ENCODE data around the gene WNT7B. TPM values are rescaled to one million over a fixed set of nuclear protein-coding genes. Genes with fewer than 3 reads are reported as not detected.

The WNT7B gene
- total RNA-seq, 4 donors from 2014 or later, result not detected

GRCh38 chr22:45942787-45943493 is 34.0 kb downstream of the WNT7B start:
- TF ChIP-seq CTCF (IDR thresholded peaks at IDR 0.05; ENCODE audit: low read depth), result no peak

GRCh38 chr22:45942344-45942743 is 34.6 kb downstream of the WNT7B start:
- TF ChIP-seq CTCF (IDR thresholded peaks at IDR 0.05; ENCODE audit: low read depth), result no peak

GRCh38 chr22:45938913-45939312 is 38.0 kb downstream of the WNT7B start:
- no peak for TF ChIP-seq CTCF (IDR thresholded peaks at IDR 0.05; ENCODE audit: low read depth)

GRCh38 chr22:45937960-45938359 is 39.0 kb downstream of the WNT7B start:
- no peak for TF ChIP-seq CTCF (IDR thresholded peaks at IDR 0.05; ENCODE audit: low read depth)

GRCh38 chr22:45935573-45935972 is 41.4 kb downstream of the WNT7B start:
- TF ChIP-seq CTCF (IDR thresholded peaks at IDR 0.05; ENCODE audit: low read depth), result no peak

GRCh38 chr22:45934659-45935341 is 42.2 kb downstream of the WNT7B start:
- TF ChIP-seq CTCF (IDR thresholded peaks at IDR 0.05; ENCODE audit: low read depth), result no peak

- no peak for TF ChIP-seq CTCF (IDR thresholded peaks at IDR 0.05; ENCODE audit: low read depth)
Observed at GRCh38 chr22:45934168-45934564, 42.8 kb downstream of the WNT7B start.

Data from subcutaneous adipose tissue (tissue), 4 donors.